Lower lobe of right lung (tissue), 2 donors: ENCODE results near the gene CLCN7. TPM values are rescaled to one million over a fixed set of nuclear protein-coding genes. Genes with fewer than 3 reads are reported as not detected.

Experiments used
- ATAC-seq, 2 donors: fragments of 200-7000 bp; cut with Tn5 transposase; one replicate each; pipeline ENCODE4 v1.9.1; 2020 to 2022; ENCODE audit warnings: mild to moderate bottlenecking in 2 of 2, moderate library complexity in 2 of 2
- DNase-seq: peaks from one replicate; pipeline ENCODE4 v3.0.0-alpha.2; 2020
- H3K27ac ChIP-seq: fragments of 200-600 bp; one replicate; pipeline ENCODE4 v1.8.0; 2022
- H3K27me3 ChIP-seq: fragments of 200-600 bp; one replicate; pipeline ENCODE4 v1.8.0; 2022; ENCODE audit warnings: low read depth
- H3K36me3 ChIP-seq: fragments of 200-600 bp; one replicate; pipeline ENCODE4 v1.8.0; 2022; ENCODE audit warnings: mild to moderate bottlenecking
- H3K4me1 ChIP-seq: fragments of 200-600 bp; one replicate; pipeline ENCODE4 v1.8.0; 2022
- H3K4me3 ChIP-seq: fragments of 200-600 bp; one replicate; pipeline ENCODE4 v1.8.0; 2022; ENCODE audit warnings: mild to moderate bottlenecking
- H3K9me3 ChIP-seq: fragments of 200-600 bp; one replicate; pipeline ENCODE4 v1.8.0; 2022
- intact Hi-C: fragments of 100-400 bp; cut with DNase I; formaldehyde crosslinking; loops from one replicate; pipeline ENCODE4 v1.11.0; 2022
- total RNA-seq: library from RNA; stranded (reverse); fragmentation: NEBNext Ultra II Directional; extraction: Animal tissue kit (Norgen Biotek cat#: 25700); gene quantifications from one replicate; pipeline ENCODE4 v1.2.1, GENCODE V29; 2021
- TF ChIP-seq, protein P1 (sequence below): fragments of 200-600 bp; IDR thresholded peaks from one replicate; pipeline ENCODE4 v1.8.0; 2022; ENCODE audit warnings: antibody characterized with exemption, mild to moderate bottlenecking
- donor health status: DM: no; HTN: yes; CAD: no; lungs with severe emphysema.

CLCN7 gene
- total RNA-seq, 1 donor from 2014 or later = 146 TPM

DNA sequence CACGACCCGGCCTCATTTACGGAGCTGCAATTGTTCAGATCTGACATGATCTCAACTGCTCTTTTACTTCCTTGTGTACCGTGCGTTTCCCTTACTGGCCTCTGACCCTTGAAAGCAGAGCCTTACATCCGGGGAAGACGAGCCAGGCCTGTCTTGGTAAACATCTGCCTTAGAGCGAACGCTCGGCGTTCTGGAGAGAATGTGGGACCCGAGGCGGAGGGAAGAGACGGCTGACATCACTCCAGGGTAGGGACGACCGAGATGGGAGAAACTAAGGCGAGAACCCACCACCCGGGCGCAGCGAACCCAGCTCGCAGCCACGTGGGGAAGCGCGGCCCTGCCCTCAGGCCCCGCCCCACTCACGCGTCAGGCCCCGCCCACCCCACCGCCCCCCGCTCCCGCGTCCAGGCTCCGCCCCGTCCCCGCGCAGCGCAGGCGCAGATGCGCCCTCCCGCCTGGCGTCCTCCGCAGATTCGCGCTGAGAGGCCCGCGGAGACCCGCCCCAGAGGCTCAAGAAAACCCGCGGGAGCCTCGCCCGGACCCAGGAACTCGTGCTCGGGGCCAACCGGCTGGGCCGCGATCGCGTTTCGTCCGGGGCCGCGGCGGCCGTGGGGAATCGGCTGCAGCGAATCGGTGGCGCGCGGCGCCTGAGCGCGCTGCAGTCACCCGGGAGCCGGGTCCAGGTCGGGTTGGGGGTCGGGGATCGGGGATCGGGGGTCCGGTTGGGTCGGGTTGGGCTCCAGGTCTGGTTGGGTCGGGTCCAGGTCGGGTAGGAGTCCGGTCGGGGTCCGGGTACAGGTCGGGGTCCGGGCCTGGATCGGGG, 18.3 kb upstream of the CLCN7 start, which contains the start of gene TELO2:
TELO2 (plus strand) TSS at position 438 of the 823 bp plus-strand sequence. CDS start 922 bp downstream, outside the sequence.
- Histone ChIP-seq H3K9me3 (no peaks in the 10 kb centered on the region), H3K27ac (peak within 1 kb of the TSS; percentile 84), H3K4me1 (peaks cover 21% of the 10 kb centered on the region), H3K36me3 (peaks cover 31% of the 10 kb centered on the region), H3K4me3 (peak within 1 kb of the TSS; percentile 86), H3K27me3 (no peaks in the 10 kb centered on the region)
- ATAC-seq (peak; percentile 96 to 98), DNase-seq (peak; percentile 85)
- TF ChIP-seq, protein P1, sequence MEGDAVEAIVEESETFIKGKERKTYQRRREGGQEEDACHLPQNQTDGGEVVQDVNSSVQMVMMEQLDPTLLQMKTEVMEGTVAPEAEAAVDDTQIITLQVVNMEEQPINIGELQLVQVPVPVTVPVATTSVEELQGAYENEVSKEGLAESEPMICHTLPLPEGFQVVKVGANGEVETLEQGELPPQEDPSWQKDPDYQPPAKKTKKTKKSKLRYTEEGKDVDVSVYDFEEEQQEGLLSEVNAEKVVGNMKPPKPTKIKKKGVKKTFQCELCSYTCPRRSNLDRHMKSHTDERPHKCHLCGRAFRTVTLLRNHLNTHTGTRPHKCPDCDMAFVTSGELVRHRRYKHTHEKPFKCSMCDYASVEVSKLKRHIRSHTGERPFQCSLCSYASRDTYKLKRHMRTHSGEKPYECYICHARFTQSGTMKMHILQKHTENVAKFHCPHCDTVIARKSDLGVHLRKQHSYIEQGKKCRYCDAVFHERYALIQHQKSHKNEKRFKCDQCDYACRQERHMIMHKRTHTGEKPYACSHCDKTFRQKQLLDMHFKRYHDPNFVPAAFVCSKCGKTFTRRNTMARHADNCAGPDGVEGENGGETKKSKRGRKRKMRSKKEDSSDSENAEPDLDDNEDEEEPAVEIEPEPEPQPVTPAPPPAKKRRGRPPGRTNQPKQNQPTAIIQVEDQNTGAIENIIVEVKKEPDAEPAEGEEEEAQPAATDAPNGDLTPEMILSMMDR = no peak
- intact Hi-C loops = no loop called here

DNA sequence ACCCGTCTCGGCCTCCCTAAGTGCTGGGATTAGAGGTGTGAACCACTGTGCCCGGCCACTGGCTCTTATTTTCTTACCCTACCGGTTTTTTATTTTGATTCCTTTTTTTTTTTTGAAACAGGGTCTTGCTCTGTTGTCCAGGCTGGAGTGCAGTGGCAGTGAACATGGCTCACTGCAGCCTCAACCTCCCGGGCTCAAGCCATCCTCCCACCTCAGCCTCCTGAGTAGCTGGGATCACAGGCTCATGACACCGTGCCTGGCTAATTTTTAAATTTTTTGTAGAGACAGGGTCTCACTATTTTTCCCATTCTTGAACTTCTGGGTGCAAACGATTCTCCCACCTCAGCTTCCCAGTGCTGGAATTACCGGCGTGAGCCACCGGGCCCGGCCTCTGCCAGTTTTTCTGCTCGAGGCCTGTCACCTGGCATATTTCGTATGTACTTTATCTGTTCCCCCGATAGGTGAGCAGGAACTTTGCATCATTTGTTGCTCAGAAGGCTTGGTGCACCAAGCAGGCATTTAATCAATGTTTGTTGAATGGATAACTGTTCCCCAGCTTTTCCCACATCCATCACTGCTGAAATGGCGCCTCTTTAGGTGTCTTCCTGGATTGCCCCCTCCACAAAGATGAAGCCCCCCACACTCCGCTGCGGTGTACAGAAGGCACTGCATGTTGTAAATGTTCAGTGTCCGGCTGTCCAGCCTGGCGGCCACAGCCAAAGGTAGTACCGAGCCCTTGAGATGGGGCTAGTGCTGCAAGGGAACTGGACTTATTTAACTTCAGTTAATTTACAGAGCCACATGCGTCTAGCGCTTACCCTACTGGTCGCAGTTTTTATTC, 17.5 kb upstream of the CLCN7 start:
- Histone ChIP-seq H3K4me3 (peak overlapping the region; percentile 86), H3K27me3 (no peaks in the 10 kb centered on the region), H3K27ac (peak overlapping the region; percentile 84), H3K36me3 (peaks cover 23% of the 10 kb centered on the region), H3K4me1 (peaks cover 21% of the 10 kb centered on the region), H3K9me3 (no peaks in the 10 kb centered on the region)
- TF ChIP-seq, protein P1 = no peak
- intact Hi-C loops = no loop called here
- DNase-seq = peak; percentile 36
- no peak for ATAC-seq

DNA sequence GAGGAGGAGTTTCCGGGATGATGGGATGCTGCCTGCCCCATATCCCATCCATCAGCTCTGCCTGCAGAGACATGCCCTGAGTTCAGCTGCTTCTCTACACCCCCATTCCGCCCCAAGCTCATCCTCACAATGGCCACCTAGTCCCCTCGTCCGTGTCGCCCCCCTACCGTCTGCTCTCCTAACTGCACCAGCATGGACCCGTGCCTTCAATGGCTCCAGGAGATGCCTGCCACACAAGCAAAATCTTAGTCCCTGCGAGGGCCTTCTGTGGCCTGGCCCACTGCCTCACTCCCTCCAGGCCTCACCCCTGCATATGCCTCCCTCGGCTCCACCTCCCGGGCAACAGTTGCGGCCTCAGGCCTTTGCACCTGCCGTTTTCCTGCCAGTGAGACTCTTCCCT, 16.5 kb upstream of the CLCN7 start:
- Histone ChIP-seq H3K4me1 (peaks cover 21% of the 10 kb centered on the region), H3K27me3 (no peaks in the 10 kb centered on the region), H3K9me3 (no peaks in the 10 kb centered on the region), H3K4me3 (no peak overlapping the region), H3K36me3 (peaks cover 14% of the 10 kb centered on the region), H3K27ac (no peak overlapping the region)
- no peak for DNase-seq
- intact Hi-C loops = no loop called here
- no peak for ATAC-seq
- TF ChIP-seq, protein P1 = no peak

DNA sequence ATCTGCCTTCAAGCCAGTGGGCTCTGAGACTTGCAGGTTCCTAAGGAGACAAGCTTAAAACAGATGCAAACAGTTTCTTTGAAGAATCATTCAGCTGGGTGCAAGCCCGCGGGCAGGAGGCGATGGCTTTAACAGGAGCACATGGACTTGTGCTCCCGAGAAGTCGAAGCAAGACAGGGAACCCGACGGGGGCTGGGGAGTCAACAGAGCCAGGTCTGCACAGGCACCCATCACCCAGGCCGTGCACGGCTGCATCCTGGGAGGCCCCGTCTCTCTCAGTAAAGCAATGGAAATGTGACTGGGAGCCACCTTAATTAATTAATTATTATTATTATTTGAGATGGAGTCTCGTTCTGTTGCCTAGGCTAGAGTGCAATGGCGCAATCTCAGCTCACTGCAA, 14.2 kb upstream of the CLCN7 start:
- Histone ChIP-seq H3K4me1 (peaks cover 13% of the 10 kb centered on the region), H3K27ac (no peak overlapping the region), H3K4me3 (no peak overlapping the region), H3K27me3 (no peaks in the 10 kb centered on the region), H3K36me3 (no peaks in the 10 kb centered on the region), H3K9me3 (no peaks in the 10 kb centered on the region)
- TF ChIP-seq, protein P1 = no peak
- DNase-seq = no peak
- no peak for ATAC-seq
- intact Hi-C loops = no loop called here

DNA sequence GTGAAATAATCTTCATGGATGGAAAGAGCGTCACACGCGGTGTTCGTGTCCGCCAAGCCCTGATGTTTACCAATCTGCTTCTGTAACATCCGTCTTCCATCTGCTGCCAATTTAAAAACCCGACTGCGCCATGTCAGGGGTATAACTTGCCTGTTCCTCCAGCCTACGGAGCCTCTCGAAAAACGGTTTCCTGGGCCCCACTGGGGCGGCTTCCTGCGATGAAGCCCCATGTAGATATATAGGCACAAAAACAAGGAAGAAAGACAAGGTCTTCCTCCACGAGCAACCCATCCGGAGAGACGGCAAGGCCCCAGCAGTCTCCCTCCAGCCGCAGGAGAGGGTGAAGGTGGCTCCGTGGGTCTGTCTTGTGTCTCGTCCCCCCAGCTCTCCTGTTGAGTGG, 13.8 kb upstream of the CLCN7 start, which contains the start of gene PTX4:
PTX4 (minus strand) TSS at position 326 of the 400 bp plus-strand sequence; CDS start at position 291, 35 bp downstream.
- intact Hi-C loops = no loop called here
- H3K27ac ChIP-seq = no peak within 1 kb of the TSS

More for the DNA sequence above, 13.8 kb upstream of the CLCN7 start, which contains the start of gene PTX4:
- no peaks in the 10 kb centered on the region for H3K27me3 ChIP-seq
- TF ChIP-seq, protein P1 = no peak
- H3K4me1 ChIP-seq = peaks cover 9% of the 10 kb centered on the region
- H3K36me3 ChIP-seq = no peaks in the 10 kb centered on the region
- DNase-seq (no peak), ATAC-seq (no peak)
- H3K4me3 ChIP-seq = no peak within 1 kb of the TSS
- H3K9me3 ChIP-seq = no peaks in the 10 kb centered on the region
